GM21515 (cell line): ENCODE data around the gene TECPR2.
"Not testable (repeated sequence)": the region's sequence is repeated elsewhere in the genome, so short reads cannot be mapped to it uniquely, and the experiment has no call there.

Source experiments
- ATAC-seq: cut with Tn5 transposase; IDR thresholded peaks from one replicate; pipeline ENCODE4 v1.9.1; 2021; ENCODE audit not compliant: unreplicated experiment

Gene TECPR2

GRCh38 chr14:102330806-102331205 is 31.9 kb upstream of the TECPR2 start:
- no peak for ATAC-seq

DNA sequence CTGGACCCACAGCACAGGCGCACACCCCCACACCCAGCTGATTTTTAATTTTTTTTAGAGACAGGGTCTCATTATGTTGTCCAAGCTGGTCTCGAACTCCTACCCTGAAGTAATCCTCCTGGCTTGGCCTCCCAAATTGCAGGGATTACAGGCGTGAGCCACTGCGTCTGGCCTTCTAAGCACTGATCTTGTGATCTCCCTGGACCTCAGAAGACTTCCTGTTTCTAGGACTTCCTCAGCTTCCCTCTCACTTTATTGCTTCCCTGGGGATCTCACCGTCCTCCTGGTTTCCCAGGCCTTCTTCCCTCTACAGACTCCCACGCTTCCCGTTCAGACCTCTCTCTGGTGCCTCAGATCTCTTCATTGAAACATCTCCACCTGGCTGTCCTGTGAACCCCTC is 29.4 kb upstream of the TECPR2 start:
- no peak for ATAC-seq

GRCh38 chr14:102333795-102334705 is 28.7 kb upstream of the TECPR2 start:
- ATAC-seq, result no peak

DNA sequence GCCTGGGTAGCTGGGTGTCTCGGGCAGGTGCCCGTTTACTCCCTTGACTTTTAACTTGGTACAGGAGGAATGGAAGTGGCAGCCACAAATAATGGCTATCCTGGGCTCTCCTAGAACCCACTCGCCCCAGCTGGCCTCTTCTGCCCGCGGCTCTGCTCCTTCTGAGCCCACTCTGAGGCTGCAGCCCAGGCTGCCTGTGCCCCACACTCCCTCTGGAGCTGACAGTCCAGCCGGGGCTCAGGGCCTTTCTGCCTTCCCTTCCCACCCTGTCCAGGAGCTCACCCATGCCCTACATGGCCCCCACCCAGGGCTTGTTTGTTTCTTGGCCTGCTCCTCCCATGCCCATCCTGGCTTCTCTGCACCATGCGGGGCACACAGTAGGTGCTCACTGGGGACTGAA is 27.6 kb upstream of the TECPR2 start:
- ATAC-seq, result no peak

DNA sequence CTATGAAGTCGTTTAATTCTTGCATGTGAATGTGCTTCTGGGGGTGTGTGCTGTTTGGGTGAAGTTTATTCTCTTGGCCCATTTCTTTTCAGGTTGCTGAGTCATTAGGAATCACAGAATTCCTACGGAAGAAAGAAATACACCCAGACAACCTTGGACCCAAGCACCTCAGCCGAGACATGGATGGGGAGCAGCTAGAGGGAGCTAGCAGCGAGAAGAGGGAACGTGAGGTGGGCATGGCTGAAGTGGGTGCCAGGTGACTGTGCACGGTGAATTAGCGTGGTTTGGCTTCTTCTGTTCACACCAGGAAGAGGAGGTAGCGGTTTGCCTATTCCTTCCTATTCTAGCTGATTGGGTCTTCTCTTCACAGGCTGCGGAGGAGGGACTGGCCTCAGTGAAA is 24.0 kb upstream of the TECPR2 start:
- no peak for ATAC-seq

DNA sequence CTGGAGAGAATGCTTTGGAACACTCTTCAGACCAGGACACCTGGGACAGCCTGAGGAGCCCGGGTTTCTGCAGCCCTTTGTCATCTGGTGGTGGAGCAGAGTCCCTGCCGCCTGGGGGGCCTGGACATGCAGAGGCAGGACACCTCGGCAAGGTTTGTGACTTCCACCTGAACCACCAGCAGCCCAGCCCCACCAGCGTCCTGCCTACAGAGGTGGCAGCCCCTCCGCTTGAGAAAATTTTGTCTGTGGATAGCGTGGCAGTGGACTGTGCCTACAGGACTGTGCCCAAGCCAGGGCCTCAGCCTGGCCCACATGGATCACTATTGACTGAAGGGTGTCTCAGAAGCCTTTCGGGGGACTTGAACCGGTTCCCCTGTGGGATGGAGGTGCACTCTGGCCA is 21.2 kb upstream of the TECPR2 start:
- no peak for ATAC-seq

DNA sequence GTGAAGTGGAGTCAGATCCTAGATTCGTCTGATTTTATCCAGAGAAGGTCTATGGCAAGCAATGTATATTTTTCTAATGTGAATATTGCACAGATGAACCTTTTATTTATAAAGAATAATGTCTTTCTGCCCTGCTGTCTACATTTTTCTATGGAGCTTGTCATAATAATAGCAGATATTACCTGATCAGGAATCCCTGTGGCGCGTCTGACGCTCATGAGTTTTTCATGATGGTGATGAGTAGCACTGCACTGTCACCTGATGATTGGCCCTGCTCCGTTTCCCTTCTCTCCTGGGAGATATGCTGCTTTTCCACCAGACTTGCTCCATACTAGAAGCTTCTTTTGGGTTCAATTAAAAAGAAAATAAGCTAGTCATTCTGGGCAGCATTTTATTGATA is 20.5 kb upstream of the TECPR2 start:
- ATAC-seq, result no peak

DNA sequence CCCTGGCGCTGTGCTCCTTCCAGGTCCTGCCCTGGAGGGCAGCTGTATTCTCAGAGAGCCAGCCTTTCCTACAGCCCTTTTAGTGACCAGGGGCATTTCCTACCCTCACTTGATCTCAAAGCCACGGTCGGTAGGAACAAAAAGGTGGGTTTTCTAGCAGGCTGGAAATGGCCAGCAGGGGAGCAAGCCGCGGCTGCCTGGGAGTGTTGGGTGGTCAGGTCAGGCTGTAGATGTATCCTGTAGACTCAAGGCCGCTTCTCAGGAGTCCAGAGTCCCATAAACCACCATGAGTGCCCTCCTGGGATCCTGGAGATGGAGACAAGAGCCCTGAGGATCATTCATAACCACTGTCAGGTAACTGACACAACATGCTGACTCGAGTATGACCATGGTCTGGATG is 18.7 kb upstream of the TECPR2 start:
- no peak for ATAC-seq

GRCh38 chr14:102344485-102344884 is 18.3 kb upstream of the TECPR2 start:
- no peak for ATAC-seq

GRCh38 chr14:102345232-102345631 is 17.5 kb upstream of the TECPR2 start:
- no peak for ATAC-seq

DNA sequence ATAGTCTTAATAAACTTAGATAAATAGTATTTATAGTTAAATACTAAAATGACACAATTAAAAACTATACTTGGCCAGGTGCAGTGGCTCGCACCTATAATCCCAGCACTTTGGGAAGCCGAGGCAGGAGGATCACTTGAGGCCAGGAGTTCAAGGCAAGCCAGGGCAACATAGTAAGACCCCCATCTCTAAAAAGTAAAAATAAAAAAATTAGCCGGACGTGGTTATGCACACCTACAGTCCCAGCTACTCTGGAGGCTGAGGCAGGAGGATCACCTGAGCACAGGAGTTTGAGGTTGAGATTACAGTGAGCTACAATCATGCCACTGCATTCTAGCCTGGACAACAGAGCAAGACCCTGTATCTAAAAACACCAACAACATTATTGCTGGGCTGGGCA is 16.1 kb upstream of the TECPR2 start:
- no peak for ATAC-seq

DNA sequence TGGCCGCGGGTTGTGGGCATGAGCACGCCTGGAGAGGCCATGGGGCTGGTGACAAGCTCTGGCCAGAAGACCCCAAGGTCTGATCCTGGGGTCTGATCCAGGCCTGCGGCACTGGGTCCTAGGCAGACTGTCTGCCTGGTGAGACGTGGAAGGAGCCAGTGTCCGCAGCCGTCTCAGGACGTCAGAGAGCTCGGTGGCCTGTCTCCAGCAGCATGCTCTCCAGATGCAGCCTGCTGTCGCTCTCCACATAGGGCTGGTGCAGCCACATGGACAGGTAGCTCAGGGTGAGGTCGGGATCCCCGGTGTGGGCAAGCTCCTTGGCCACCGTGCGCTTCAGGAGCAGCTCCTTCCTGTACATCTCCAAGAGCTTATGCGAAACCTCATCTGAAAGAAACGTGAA is 14.4 kb upstream of the TECPR2 start:
- no peak for ATAC-seq

GRCh38 chr14:102351023-102351422 is 11.7 kb upstream of the TECPR2 start:
- no peak for ATAC-seq

GRCh38 chr14:102351593-102351992 is 11.1 kb upstream of the TECPR2 start:
- ATAC-seq, result not testable (repeated sequence)

DNA sequence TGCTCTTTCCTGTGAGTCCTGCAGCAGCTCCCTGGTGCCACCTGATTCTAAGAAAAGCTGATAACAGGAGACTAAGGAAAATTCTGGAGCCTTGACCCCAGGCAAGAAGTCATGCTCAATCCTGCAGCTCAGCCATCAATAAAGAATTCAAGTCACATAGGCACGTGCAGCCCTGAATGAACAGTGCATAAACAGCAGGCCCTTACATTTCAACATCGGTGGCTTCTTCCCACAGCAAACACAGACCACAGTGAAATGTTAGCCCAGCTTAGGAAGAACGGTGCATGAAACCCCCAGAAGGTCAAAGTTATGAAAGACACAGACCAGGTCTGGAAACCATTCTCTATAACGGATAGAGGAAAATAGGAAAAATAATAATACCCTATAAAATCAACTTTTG is 10.5 kb upstream of the TECPR2 start:
- no peak for ATAC-seq

GRCh38 chr14:102353126-102353619 is 9.6 kb upstream of the TECPR2 start:
- no peak for ATAC-seq

DNA sequence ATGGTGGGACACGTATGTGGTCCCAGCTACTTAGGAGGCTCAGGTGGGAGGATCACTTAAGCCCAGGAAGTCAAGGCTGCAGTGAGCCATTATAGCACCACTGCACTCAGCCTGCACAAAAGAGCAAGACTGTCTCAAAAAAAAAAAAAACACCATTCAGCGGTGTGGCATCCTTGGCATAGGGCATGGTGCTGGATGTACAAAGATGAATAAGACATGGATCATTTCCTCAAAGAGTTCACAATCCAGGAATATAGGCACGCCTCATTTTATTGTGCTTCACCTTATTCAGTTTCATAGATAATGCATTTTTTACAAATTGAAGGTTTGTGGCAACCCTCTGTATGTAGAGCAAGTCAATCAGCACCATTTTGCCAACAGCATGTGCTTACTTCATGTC is 6.5 kb upstream of the TECPR2 start:
- no peak for ATAC-seq

DNA sequence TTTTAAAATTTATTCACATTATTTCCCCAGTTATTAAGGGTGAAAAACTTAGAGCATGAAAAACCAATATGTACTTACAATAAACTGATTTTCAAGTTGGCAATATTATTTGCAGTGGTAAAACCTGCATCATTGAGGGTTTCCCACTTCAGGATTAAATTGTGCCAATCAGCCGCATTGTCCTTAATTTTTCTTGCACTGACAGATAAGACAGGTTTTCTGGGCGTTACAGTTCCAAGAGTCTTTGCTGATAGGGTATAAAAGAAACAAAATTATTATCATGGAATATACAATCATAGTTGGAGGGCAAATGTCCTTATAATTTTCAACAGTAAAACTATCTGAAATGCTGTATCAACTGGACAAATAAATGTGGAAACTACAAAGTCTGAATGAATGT is 3.4 kb upstream of the TECPR2 start:
- no peak for ATAC-seq

- ATAC-seq, result no peak
Observed at GRCh38 chr14:102360388-102360787, 2.4 kb upstream of the TECPR2 start.

GRCh38 chr14:102362084-102362483 is 657 bp upstream of the TECPR2 start:
- ATAC-seq, result peak; percentile 19

DNA sequence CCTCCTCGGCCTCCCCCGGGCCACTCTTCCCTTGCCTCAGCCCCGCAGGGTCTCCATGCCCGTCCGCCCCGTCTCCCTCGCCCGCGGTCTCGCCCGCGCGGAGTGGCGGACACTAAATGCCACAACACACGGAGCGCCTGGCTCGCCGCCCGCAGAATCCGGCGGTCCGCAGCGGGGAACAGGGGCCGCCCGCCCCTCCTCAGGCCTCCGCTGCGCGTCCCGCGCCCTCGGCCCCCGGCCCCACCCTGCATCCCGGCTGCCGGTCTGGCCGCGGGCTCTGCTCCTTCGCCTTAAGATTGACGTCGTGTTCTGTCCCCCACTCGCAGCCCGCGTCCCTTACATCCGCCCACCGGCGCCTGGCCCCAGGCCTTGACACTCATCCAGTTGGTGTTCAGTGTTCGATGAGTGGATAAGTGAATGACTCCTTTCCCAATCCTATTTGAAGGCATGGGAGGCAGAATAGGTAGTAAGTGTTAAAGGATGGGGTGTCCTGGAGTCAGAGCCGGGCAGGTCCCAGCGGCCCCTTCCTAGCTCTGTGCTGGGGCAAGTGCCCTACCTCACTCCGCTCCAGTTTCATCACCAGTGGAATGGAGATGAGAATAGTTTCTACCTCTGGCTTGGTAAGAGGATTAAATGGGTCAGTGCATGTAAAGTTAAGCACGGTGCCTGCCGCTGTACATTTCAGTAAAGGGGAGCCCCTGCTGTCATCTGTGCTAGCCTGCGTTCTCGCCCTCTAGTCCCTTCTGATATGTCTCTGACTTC is 622 bp downstream of the TECPR2 start:
- ATAC-seq, result peak; percentile 22

DNA sequence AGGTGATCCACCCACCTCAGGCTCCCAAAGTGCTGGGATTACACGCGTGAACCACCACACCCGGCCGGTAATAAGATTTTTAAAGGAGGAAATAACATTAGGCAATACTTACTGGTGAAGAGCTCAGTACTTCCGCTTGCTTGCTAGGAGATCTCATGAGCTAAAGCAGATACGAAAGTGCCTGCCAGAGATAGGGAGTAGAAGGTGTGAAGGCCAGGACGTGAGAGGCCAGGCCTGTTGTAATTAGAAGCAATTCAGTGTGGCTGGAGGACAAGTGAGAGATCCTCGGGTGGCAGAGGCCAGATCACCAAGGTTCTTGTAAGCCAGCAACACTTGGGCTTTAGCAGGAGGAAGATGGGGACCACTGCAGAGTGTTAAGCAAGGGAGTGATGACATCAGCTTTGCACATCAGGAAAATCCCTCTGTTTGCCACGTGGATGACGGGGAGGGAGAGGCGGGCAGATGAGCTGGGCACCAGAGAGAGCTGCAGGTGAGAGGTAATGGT is 7.6 kb downstream of the TECPR2 start:
- ATAC-seq, result no peak
